HG03025 (cell line): ENCODE data around the gene SRRM4.

Experiments
- ATAC-seq: cut with Tn5 transposase; IDR thresholded peaks from one replicate; pipeline ENCODE4 v1.9.1; 2021; ENCODE audit warnings: mild to moderate bottlenecking, moderate library complexity; ENCODE audit not compliant: unreplicated experiment, low FRiP score

The SRRM4 gene, protein sequence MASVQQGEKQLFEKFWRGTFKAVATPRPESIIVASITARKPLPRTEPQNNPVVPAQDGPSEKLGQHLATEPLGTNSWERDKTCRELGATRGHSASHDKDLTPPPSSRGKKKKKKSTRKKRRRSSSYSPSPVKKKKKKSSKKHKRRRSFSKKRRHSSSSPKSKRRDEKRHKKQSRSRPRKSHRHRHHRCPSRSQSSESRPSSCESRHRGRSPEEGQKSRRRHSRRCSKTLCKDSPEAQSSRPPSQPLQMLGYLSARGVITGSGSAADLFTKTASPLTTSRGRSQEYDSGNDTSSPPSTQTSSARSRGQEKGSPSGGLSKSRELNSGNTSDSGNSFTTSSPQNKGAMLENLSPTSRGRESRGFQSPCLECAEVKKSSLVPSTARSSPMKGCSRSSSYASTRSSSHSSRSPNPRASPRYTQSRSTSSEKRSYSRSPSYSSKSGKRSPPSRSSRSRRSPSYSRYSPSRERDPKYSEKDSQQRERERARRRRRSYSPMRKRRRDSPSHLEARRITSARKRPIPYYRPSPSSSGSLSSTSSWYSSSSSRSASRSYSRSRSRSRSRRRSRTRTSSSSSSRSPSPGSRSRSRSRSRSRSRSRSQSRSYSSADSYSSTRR

GRCh38 chr12:118981285-118982211 lies at the start of gene SRRM4:
TSS of gene SRRM4 (plus strand) at chr12:118981541. CDS start at chr12:118981883, 342 bp downstream.
- ATAC-seq: no peak

- ATAC-seq: no peak
Observed at GRCh38 chr12:118946256-118946655, 35.1 kb upstream of the SRRM4 start.

GRCh38 chr12:118958520-118958919 lies 22.8 kb upstream of the SRRM4 start:
- ATAC-seq: no peak

DNA sequence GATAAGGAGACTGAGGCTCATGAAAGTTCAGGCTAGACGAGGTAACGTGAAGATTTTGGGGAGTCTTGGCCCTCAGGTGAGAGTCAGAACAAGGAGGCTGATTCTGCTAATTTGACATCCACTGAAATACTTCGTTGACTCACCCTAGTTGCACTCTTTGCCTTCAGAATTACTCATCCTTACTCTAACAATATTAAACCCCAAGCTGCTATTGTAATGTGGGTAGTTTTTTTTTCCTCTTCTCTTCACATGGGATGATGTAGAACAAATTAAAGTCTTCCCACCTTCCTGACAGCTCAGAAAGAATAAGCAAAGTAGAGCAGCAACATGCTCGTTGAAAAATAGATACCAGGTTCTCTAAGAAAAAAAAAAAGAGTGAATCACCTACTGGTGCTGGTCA lies 22.0 kb upstream of the SRRM4 start:
- ATAC-seq: no peak

DNA sequence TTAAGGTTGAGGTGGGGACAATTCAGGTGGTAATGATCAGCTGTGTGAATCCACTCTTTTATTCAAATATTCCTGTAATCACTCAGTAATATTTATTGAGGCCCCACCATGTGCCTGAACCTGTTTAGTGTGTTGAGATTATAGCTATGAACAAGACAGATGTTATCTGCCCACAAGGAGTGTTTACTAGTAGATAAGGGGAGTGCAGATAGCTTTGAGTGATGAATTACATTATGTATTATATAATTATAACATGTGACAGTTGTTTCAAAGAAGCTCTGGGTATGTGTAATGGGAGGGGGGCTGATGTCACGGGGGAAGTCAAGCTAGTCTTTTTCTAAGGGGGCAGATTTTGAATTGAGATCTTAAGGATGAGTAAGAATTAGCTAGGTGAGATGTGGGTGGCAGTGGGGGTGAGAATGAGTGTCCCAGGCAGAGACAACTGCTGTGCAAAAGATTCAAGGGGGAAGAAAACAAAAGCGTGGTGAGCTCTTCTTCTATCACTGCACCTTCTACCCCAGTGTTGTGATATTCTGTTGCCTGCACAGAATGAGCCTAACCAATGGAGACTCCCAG lies 21.3 kb upstream of the SRRM4 start:
- no peak for ATAC-seq

DNA sequence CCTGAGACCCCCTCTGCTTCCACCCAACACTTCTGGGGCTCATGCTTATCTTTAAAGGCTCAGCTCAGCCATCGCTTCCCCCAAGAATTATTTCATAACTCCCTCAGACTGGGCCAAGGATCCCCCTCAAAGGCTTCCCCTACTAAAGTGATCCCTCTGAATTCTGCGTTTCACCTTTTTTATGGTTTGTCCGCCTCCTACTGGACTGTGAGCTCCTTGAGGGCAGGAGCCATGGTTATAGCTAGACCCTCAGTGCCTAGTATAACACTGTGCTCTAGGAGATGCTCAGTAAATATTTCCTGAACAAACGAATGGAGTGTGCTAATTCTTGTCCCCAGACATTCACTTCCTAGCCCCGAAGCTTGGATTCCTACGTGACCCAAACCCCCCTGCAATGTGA lies 20.5 kb upstream of the SRRM4 start:
- ATAC-seq: no peak

DNA sequence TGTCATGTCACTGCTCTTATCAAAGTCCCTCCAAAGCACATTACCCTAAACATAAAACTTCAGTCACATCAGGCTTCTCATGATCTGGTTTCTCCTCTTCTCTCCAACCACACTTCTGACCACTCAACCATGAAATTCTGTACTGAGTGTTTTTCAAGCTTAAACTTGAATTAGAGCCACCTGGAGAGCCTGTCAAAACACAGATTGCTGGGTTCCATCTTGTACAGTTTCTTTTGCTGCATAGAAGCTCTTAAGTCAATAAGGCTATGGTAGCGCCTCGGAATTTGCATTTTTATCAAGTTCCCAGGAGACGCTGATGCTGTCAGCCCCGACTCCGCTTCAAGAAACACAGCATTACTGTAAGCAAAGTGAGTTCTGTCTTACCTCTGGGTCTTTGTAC lies 16.4 kb upstream of the SRRM4 start:
- ATAC-seq: no peak

DNA sequence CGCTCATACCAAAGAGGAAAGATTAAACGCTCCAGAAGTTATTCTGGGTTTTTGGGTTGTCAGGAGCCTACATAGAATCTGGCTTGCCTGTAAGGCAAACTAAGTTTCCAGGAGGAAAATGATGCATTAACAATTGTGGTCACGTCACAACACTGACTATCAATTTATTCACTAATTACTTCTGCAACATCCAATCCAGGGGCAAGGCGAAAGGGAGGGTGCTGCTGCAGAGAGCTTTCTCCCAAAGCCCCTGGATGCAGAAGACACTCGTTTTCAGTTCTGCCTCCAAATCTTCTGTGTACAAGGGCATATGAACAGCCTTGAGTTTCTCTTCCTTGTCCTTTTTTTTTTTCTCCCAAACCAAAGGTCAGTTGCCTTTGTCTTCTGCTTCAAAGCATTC lies 10.5 kb upstream of the SRRM4 start:
- no peak for ATAC-seq

DNA sequence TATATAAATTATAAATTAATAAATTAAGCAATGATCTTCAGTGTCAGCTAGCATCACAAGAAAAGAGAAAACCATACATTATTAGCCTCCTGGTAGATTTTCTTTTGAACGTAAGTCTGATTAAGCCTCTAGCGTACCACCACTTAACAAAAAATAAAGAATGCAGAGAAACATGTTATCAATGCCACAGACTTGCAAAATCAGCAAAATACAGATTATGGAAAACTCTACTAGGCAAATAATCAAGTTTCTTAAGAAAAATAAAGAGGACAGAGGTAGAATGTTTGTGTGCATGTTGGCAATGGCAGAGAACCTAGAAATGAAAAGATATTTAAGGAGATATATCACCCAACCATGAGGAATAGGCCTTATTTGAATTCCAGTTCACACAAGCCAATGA lies 8.4 kb upstream of the SRRM4 start:
- no peak for ATAC-seq

DNA sequence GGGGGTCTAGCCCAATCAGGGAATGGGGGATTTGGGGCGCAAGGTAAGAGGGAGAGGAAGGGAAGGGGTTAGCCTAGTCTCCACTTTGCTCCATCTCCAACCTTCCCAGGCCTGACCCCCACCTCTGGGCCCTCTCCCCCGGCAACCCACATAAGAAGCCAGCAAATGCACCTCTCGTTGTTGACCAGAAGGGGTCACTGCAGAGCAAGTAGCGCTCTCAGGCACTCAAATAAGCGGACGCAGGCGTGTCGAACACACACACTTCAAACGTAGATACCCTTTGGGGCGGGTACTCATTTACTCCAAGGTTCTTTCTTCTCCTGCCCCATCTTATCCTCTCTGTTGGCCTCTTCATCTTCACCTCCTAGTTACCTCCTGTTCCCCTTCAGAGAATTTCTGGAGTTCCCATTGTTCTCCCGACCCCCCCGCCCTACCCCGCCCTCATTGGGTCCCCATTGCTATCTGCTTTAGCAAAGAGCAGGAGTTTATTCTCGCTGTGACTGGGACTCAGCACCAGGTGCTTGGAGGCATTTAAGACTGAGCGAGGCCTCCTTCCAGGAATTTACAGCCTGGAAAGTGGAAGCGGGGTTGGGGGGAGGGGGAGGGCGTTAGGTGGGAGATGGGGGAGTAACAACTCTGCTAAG lies 1.5 kb upstream of the SRRM4 start:
- no peak for ATAC-seq

DNA sequence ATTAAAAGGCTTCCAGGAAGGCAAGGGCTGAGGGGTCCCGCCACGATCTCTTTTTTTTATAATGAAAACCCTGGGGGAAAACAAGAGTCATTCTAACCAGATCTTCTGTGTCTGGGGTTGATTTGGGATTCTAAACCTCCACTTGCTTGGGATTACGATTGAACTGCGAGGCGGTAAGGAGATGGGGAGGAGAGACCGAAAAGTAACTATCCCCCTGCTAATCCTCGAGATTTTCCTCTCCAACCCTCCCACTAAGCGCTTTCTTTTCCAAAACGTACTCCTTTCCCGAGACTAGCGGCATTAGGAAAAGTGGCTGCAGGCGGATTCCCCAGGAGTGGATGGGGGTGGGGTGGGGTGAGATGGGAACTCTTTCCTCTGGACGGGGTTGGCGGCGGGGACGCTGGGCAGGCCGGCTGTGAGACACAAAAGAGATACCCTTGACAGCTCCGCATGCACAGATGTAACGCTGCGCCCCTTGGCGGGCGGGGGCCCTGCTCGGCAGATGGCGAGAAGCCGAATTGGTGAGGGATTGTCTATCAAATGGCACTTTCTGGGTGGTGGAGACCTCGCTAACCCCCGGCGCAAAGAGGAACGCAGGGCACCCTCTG lies 830 bp upstream of the SRRM4 start:
- ATAC-seq: no peak

DNA sequence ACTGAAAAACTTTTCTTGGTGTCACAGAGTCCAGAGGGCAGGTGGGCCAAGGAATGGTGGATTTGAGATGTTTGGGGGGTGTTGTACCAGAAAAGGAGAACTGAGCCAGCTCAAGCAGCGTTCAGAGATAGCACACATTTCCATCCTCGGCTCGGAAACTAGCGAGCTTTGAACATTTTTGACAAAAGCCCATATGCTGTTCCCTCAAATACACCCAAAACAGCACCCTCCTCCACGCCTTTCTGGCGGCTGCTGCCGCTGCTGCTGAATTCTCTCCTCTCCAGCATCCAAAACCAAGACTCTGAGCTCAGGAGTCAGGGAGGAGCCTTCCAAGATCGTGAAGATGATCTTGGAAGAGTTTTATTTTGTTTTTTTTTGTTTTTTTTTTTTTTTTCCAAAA lies 961 bp downstream of the SRRM4 start:
- ATAC-seq: no peak

- no peak for ATAC-seq
Observed at GRCh38 chr12:118982984-118983761, 1.8 kb downstream of the SRRM4 start.

GRCh38 chr12:118984161-118984943 lies 3.0 kb downstream of the SRRM4 start:
- no peak for ATAC-seq

GRCh38 chr12:118986050-118986449 lies 4.7 kb downstream of the SRRM4 start:
- ATAC-seq: no peak

- ATAC-seq: no peak
Observed at GRCh38 chr12:118999107-118999506, 17.8 kb downstream of the SRRM4 start.

GRCh38 chr12:119005085-119005484 lies 23.7 kb downstream of the SRRM4 start:
- no peak for ATAC-seq

- no peak for ATAC-seq
Observed at GRCh38 chr12:119005913-119006312, 24.6 kb downstream of the SRRM4 start.
